PC-3 (cell line): Measurements from ENCODE around the gene UNC13A.

Experiments used
- CTCF ChIP-seq: fragments of 300-600 bp; sonication (generic); conservative IDR thresholded peaks from 2 replicates; pipeline ENCODE4 v1.5.1; 2017; ENCODE audit warnings: antibody characterized with exemption, low read depth, mild to moderate bottlenecking, low read length
- EZH2 ChIP-seq: fragments of 300-600 bp; sonication (generic); IDR thresholded peaks from one replicate; pipeline ENCODE4 v1.6.1; 2017; ENCODE audit warnings: antibody characterized with exemption, mild to moderate bottlenecking, low read length; ENCODE audit not compliant: unreplicated experiment

DNA sequence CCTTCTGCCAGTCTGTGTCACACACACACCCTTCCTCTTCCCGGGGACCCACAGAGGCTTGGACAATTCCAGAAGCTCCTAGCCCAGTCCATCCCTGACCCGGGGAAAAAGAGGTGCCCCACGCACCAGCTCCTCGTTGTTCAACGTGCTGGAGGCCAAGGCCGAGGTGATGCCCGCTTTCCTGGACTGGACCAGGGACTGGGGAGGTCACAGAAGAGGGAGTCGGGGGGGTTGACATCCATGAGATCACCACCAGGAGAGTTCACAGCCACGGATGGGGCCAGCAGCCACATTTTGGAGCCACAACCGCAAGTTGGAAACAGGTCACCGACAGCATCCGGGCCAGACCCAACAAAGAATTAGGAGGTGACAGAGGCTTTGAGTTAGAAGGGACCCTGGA is 39.4 kb downstream of the UNC13A start:
- no peak for TF ChIP-seq CTCF
- no peak for TF ChIP-seq EZH2
